LNCaP clone FGC (cell line): Measurements from ENCODE around the gene SET.
"Not testable (repeated sequence)": the region's sequence is repeated elsewhere in the genome, so short reads cannot be mapped to it uniquely, and the experiment has no call there.

ENCODE experiments used
- DNase-seq: peaks from one replicate; pipeline ENCODE4 v3.0.0-alpha.2; 2011; ENCODE audit warnings: low read depth
- H3K4me3 ChIP-seq: 2 replicates; pipeline ENCODE4 v1.5.1; 2011; ENCODE audit warnings: mild to moderate bottlenecking, low read depth, low read length, control low read depth
- TF ChIP-seq, protein P1 (sequence below): IDR thresholded peaks from 2 replicates; pipeline ENCODE4 v1.5.1; 2012; ENCODE audit warnings: mild to moderate bottlenecking; ENCODE audit not compliant: control insufficient read depth, insufficient read depth; ENCODE audit errors: extremely low read depth

The SET gene

GRCh38 chr9:128687453-128687852, 1.6 kb upstream of the SET start:
- no peak overlapping the region for H3K4me3 ChIP-seq
- TF ChIP-seq, protein P1, sequence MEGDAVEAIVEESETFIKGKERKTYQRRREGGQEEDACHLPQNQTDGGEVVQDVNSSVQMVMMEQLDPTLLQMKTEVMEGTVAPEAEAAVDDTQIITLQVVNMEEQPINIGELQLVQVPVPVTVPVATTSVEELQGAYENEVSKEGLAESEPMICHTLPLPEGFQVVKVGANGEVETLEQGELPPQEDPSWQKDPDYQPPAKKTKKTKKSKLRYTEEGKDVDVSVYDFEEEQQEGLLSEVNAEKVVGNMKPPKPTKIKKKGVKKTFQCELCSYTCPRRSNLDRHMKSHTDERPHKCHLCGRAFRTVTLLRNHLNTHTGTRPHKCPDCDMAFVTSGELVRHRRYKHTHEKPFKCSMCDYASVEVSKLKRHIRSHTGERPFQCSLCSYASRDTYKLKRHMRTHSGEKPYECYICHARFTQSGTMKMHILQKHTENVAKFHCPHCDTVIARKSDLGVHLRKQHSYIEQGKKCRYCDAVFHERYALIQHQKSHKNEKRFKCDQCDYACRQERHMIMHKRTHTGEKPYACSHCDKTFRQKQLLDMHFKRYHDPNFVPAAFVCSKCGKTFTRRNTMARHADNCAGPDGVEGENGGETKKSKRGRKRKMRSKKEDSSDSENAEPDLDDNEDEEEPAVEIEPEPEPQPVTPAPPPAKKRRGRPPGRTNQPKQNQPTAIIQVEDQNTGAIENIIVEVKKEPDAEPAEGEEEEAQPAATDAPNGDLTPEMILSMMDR: no peak

DNA sequence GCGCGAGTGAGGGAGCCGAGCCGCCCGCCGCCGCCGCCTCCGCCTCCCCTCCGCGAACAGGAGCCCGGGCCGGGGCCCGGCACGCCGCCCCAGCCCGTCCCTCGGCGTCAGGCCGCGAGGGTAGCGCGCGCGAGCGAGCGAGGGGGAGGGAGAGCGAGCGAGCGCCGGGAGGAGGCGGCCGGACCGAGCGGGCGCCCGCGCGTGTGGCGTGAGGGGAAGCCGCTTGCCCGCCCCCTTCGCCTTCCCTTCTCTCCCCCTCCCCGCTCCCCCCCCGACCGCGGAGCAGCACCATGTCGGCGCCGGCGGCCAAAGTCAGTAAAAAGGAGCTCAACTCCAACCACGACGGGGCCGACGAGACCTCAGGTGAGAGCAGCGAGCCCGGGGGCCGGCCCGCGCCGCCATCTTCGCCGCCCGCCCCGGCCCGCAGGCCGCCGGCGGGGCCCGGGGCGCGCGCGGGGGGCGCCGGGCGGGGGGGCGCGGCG, 312 bp downstream of the SET start:
- TF ChIP-seq, protein P1: no peak
- DNase-seq: no peak
- H3K4me3 ChIP-seq: peak overlapping the region; percentile 54

More at GRCh38 chr9:128687453-128687852, 1.6 kb upstream of the SET start:
- DNase-seq: no peak

DNA sequence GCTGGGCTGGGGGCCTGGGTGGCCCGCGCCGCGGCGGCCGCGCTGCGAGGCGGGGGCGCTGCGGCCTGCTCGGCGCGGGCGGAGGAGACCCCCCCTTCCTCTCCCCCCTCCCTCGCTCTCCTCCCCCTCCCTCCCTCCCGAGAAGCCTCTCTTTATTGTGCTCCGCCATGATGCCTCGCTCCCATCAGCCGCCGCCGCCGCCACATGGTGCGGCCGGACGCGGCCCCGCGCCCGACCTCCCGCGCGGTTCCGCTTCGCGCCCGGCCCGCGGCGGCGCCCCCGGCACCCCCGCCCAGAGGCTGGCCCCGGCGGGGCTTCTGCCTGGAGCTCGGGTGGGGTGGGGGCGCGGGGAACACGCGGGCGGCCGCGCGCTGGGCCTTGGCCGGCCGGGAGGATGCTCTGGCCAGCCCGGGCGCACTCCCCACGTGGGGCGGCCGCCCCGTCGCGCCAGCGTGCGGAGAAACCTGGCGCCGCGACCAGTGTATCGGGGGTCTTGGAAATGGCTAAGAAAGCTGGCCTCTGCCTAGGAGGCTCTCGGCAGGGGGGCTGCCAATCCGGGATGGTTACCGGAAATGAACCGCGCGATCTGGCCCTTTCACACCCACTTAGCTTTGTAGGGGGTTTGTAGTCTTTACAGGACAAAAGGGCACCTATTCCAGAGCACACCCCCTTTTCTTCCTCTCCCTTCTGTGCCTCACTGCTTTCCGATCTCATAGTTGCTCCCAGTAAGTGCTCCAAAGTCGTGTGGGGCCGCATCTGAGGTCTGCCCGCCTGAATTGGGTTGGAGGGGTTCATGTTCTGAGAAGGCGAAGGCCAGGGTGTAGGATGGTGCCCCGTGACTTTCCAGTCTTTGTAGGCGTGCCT, 1.0 kb downstream of the SET start:
- peak overlapping the region; percentile 97 for H3K4me3 ChIP-seq
- DNase-seq: no peak
- TF ChIP-seq, protein P1: no peak

DNA sequence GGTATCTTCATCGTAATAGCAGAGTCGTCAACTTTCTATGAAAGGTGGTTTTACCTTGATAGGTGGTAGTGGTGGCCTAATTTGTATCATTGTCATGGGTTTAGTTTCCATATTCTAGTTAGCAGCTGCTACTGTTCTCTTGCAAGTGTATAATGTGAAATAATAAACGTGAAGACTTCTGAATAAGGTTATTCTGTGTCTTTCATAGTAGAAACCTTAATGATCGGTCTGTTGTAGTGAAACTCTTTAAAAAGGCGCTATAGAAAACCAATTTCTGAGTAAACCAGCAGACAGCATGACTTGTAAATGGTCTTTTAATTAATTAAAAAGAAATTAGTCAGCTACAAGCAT, 1.6 kb downstream of the SET start:
- peak overlapping the region; percentile 97 for H3K4me3 ChIP-seq
- DNase-seq: no peak
- TF ChIP-seq, protein P1: no peak

DNA sequence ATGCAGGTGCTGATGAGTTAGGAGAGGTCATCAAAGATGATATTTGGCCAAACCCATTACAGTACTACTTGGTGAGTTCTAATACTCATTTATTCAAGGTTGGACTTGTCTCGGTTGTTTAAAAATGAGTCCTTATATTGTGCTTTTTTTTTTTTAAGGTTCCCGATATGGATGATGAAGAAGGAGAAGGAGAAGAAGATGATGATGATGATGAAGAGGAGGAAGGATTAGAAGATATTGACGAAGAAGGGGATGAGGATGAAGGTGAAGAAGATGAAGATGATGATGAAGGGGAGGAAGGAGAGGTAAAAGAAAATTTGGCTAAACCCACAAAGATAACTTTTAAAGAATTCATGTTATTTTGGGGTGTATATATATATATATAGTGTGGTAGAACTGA, 4.7 kb downstream of the SET start:
- H3K4me3 ChIP-seq, DNase-seq: not testable (repeated sequence)

DNA sequence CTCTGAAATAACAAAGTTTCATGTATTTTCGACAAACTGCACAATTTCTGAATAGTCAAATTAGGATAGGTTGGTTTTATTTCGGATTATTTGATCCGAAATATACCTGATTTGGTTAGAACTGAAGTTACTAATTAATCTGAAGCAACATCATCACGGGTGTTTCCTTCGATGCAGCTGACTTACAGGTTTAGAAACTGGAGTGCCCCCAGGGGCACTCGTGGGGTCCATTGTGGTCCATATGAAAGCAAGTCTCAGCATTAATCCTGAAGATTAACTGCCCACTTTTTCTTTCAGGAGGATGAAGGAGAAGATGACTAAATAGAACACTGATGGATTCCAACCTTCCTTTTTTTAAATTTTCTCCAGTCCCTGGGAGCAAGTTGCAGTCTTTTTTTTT, 5.3 kb downstream of the SET start:
- no peak for DNase-seq
- no peak overlapping the region for H3K4me3 ChIP-seq
- TF ChIP-seq, protein P1: no peak

DNA sequence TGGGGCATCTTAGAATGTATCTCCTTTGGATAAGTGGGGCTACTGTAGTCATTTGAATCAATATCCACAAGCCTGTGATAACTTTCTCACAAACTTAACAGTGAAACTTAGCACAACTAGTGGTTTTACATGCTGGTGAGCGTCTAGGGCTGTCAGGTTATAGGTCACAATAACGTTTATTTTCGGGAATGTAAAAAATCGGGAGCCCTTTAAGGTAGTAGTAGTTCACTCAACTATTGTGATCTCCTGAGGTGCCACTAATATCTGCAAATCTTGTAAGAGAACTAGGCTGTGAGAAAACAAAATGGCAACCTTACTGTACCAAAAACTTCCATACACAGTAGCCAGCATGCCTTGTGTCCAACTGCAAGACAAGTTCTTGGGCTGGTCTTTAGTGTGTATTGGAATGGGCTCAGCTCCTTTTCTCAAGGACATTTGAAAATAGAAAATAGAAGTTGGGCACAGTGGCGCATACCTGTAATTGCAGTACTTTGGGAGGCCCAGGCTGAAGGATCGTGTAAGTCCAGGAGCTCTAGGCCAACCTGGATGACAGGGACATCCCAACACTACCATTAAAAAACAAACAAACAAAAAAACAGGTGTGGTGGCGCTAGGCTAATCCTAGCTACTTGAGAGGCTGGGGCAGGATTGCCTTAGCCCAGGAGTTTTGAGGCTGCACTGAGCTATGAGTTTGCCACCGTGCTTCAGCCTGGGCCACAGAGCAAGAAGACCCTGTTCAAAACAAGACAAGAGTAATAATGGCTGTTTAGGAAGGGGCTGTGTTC, 8.1 kb downstream of the SET start:
- TF ChIP-seq, protein P1: no peak
- DNase-seq: no peak
- no peak overlapping the region for H3K4me3 ChIP-seq

- not testable (repeated sequence) for H3K4me3 ChIP-seq, DNase-seq
These were observed 10.2 kb downstream of the SET start for GRCh38 chr9:128699096-128699795.
